Aorta (tissue), 5 donors: ENCODE measurements around the gene IKBIP. TPM values are rescaled to one million over a fixed set of nuclear protein-coding genes. Genes with fewer than 3 reads are reported as not detected.

Experiments
- ATAC-seq: fragments of 200-7000 bp; cut with Tn5 transposase; one replicate; pipeline ENCODE4 v1.9.1; 2022; ENCODE audit warnings: moderate library complexity; ENCODE audit not compliant: low FRiP score
- DNase-seq, 2 donors: peaks; one replicate each; pipeline ENCODE4 v3.0.0-alpha.2; 2020
- H3K27ac ChIP-seq, 2 donors: one replicate each; pipeline ENCODE4 v1.5.1; 2013; ENCODE audit warnings: low read length in 2 of 2, mild to moderate bottlenecking in 2 of 2, moderate library complexity in 2 of 2, control low read depth in 1 of 2, inconsistent platforms in 1 of 2, low read depth in 1 of 2
- H3K27me3 ChIP-seq, 2 donors: one replicate each; pipeline ENCODE4 v1.6.1; 2013; ENCODE audit warnings: control low read depth in 1 of 2, low read length in 1 of 2, mild to moderate bottlenecking in 1 of 2, moderate library complexity in 1 of 2; ENCODE audit not compliant: insufficient read depth in 2 of 2, control insufficient read depth in 1 of 2
- H3K36me3 ChIP-seq, 2 donors: one replicate each; pipeline ENCODE4 v1.6.1; 2013; ENCODE audit warnings: control low read depth in 1 of 2, low read length in 1 of 2, mild to moderate bottlenecking in 1 of 2; ENCODE audit not compliant: insufficient read depth in 2 of 2, control insufficient read depth in 1 of 2
- H3K4me1 ChIP-seq, 2 donors: one replicate each; pipeline ENCODE4 v1.6.1; 2013; ENCODE audit warnings: low read length in 2 of 2, control low read depth in 1 of 2, mild to moderate bottlenecking in 1 of 2, moderate library complexity in 1 of 2; ENCODE audit not compliant: insufficient read depth in 2 of 2, control insufficient read depth in 1 of 2
- H3K4me3 ChIP-seq, 2 donors: one replicate each; pipeline ENCODE4 v1.5.1; 2013; ENCODE audit warnings: low read length in 2 of 2, control low read depth in 1 of 2, mild to moderate bottlenecking in 1 of 2
- H3K9me3 ChIP-seq: one replicate; pipeline ENCODE4 v1.6.1; 2013; ENCODE audit warnings: mild to moderate bottlenecking, low read length; ENCODE audit not compliant: control insufficient read depth
- WGBS, 2 donors: extraction: QIAGEN DNeasy Blood & Tissue Kit; methylation state at CpG; one replicate each; pipeline ENCODE4 v1.1.7; 2013; 5-methylcytosine and 5-hydroxymethylcytosine counted together
- intact Hi-C, 2 donors: fragments of 100-400 bp; cut with DNase I; formaldehyde crosslinking; loops; one replicate each; pipeline versions ENCODE4 v1.14.2 to v1.15.0; 2022
- polyA plus RNA-seq, 2 donors: library from polyadenylated mRNA; stranded (reverse); fragments of 200-250 nt; gene quantifications; one replicate each; pipeline ENCODE4 v1.2.3, GENCODE V29; 2013
- total RNA-seq, 2 donors: library from RNA; stranded (reverse); fragmentation: NEBNext Ultra II Directional; extraction: Animal tissue kit (Norgen Biotek cat#: 25700); gene quantifications; one replicate each; pipeline ENCODE4 v1.2.1, GENCODE V29; 2021
- donor health status: healthy with polysubstance abuse.
- donor health status: Bipolar disorder and iron deficiency.
- donor health status: DM: no; HTN: no; CAD: no.
- donor health status: DM: no; HTN: no; CAD: no.
- donor health status: DM: yes; HTN: yes; CAD: no.

IKBIP gene
- total and polyA plus RNA-seq, 4 donors: 15.5 to 27.3 (median 17.1) TPM

DNA sequence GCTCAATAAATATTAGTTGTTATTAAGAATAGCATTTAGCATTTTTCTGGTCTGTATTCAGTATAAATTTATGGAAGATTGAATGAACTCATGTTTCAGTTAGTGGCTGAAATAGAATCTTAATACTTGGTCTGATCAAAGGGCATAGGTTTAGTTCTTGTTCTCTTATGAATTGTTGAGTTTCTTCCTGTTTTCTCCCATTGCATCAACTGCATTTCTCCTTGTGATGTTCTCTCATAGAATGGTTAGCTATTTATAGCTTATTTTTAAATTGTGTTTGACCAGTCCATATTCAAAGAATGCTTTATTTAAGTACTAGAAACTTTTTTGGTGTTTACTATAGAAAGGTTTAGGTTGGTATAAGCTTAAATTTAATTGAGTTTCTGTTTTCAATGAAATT is 30.3 kb upstream of the IKBIP start:
- Histone ChIP-seq H3K4me1 (no peaks in the 10 kb centered on the region), H3K4me3 (no peak overlapping the region), H3K36me3 (peaks cover 0 to 6% of the 10 kb centered on the region in 2 donors), H3K27ac (no peak overlapping the region), H3K9me3 (no peaks in the 10 kb centered on the region), H3K27me3 (no peaks in the 10 kb centered on the region)
- DNase-seq (no peak), ATAC-seq (no peak)
- intact Hi-C loops: no loop called here

DNA sequence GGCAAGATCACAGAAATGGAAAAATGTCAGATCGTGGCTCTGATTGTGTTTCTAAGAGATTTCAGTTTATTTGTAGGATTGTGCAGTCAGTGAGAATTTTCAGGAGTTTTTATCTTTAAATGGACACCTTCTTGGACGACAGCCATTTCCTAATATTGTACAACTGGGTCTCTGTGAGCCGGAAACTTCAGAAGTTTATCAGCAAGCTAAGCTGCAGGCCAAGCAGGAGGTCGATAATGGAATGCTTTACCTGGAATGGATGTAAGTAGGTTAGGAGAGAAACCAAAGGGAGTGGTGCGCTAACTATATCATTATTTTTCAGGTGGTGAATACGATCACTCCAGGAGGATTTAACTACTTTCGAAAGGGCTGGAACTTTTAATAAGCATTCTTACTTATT is 26.9 kb upstream of the IKBIP start:
- Histone ChIP-seq H3K27me3 (no peaks in the 10 kb centered on the region), H3K36me3 (peaks cover 2 to 4% of the 10 kb centered on the region in 2 donors), H3K9me3 (no peaks in the 10 kb centered on the region), H3K27ac (no peak overlapping the region), H3K4me3 (no peak overlapping the region), H3K4me1 (no peaks in the 10 kb centered on the region)
- 54 to 56% methylated on average over 7 of the region's 7 CpGs for WGBS, 2 donors
- intact Hi-C loops: no loop called here
- ATAC-seq (no peak), DNase-seq (no peak)

DNA sequence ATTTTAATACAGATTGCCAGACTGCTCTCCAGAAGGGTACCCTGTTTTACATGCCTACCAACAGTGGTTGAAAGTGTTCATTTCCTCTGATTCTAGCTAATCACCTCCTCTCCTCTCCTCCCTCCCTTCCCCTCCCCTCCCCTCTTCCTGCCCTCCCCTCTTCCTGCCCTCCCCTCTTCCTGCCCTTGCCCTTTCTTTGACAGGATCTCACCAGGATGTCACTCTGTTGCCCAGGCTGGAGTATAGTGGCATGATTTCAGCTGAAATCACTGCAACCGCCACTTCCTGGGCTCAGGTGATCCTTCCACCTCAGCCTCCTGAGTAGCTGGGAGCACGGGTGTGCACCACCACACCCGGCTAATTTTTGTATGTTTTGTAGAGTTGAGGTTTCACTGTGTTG is 25.2 kb upstream of the IKBIP start:
- intact Hi-C loops: no loop called here
- H3K4me1 ChIP-seq: no peaks in the 10 kb centered on the region
- H3K4me3 ChIP-seq: no peak overlapping the region
- DNase-seq (no peak), ATAC-seq (no peak)
- H3K9me3 ChIP-seq: no peaks in the 10 kb centered on the region
- H3K27ac ChIP-seq: no peak overlapping the region
- H3K36me3 ChIP-seq: peaks cover 2 to 4% of the 10 kb centered on the region in 2 donors
- no peaks in the 10 kb centered on the region for H3K27me3 ChIP-seq
- WGBS, 2 donors: 95 to 100% methylated on average over 3 of the region's 3 CpGs

DNA sequence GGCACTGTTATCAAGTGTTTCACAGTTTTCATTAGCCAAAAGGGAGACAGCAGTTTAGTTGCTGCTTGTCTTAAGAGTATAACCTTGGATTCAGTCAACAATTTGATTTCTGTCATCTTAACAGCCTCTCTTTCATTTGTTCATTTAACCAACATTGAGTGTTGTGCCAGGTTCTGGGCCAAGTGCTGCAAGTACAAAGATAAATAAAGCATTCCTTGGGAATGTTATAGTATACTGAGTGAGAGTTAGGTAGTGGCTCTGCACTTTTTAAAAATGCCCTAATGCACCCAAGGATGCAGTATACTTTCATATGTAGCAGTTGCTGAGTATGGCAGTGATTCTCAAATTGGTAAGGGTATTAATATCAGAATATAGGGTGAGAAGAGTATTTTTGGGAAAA is 15.9 kb upstream of the IKBIP start:
- Histone ChIP-seq H3K27me3 (no peaks in the 10 kb centered on the region), H3K27ac (no peak overlapping the region), H3K36me3 (peaks cover 3% of the 10 kb centered on the region in 2 donors), H3K9me3 (no peaks in the 10 kb centered on the region), H3K4me1 (no peaks in the 10 kb centered on the region), H3K4me3 (no peak overlapping the region)
- ATAC-seq: no peak
- intact Hi-C loops: no loop called here
- DNase-seq: no peak

DNA sequence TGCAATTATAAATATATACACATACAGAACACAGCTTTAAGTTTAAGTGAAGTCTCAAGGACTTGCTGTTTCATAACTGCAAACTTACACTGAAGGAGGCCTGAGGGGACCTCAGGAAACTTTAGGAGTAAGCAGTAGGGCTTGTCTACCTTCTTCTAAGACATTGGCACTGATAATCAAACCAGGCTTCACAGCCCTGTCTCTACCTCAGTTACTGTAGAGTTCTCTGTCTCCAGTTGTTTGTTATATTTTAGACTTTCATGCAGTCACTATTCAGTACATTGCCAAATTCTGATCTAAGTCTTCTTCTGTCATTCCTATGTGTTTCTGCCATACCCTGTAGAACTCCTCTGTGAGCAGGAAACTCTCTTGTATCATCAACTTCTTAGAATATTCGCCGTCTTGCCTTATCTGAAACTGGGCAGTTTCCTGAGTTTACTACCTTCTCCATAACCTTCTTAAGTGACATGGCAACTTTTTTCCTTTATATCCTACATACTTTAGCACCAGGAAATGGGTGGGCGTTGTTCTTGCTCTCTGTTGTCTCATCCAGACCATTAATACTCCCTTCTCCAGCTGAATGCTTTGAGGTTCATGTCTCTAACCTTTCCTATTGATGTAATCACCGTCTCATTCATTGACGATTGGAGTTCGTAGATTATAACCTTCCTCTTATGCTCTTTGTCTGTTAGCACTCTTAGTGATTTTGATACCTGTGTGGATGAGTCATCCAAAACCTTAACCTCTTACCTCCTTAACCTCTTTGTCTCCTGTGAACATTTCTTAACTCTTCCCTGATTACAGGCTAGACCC is 11.9 kb upstream of the IKBIP start:
- no peaks in the 10 kb centered on the region for H3K9me3 ChIP-seq
- DNase-seq (no peak), ATAC-seq (no peak)
- peaks cover 3% of the 10 kb centered on the region in 2 donors for H3K36me3 ChIP-seq
- no peaks in the 10 kb centered on the region for H3K4me1 ChIP-seq
- WGBS, 2 donors: 82 to 87% methylated on average over 6 of the region's 6 CpGs
- H3K27me3 ChIP-seq: no peaks in the 10 kb centered on the region
- H3K4me3 ChIP-seq: no peak overlapping the region
- intact Hi-C loops: loop anchor here in 1 of 2 donors (5.0 kb wide), 1 partner anchor 89 kb away; no protein-coding TSS in a partner anchor
- H3K27ac ChIP-seq: no peak overlapping the region

DNA sequence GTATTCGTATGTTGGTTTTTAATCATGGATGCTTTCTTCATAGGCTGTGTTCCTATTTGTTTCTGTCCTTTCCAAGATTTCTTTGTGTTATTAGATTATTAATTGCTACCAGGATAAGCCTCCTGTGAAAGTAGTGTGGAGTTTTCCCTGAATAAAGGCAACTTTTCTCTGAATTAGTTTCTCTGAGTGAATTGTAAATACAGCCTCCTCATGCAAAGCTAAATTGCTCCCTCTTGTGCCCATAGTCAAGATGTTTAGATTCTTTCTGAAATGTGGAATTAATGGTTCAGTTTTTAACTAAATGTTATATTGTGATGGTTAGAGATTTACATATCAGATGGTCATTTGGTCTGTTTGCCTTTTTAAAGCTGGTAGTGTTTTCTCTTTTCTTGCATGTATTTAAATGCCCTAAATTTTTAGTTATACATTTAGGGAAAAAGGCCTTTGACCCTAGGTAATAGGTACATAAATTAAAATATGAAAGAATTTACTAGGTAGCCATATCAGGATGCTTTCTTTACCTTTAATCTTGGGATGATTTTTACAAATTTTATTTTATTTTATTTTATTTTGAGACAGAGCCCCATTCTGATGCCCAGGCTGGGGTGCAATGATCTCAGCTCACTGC is 9.4 kb upstream of the IKBIP start:
- intact Hi-C loops: loop anchor here in 1 of 2 donors (5.0 kb wide), 1 partner anchor 87 kb away; no protein-coding TSS in a partner anchor
- no peaks in the 10 kb centered on the region for H3K4me1 ChIP-seq
- peaks cover 3 to 6% of the 10 kb centered on the region in 2 donors for H3K36me3 ChIP-seq
- DNase-seq (no peak), ATAC-seq (no peak)
- H3K27ac ChIP-seq: no peak overlapping the region
- H3K9me3 ChIP-seq: no peaks in the 10 kb centered on the region
- H3K27me3 ChIP-seq: no peaks in the 10 kb centered on the region
- WGBS, 2 donors: 61 to 64% methylated on average over 1 of the region's 1 CpG
- no peak overlapping the region for H3K4me3 ChIP-seq

DNA sequence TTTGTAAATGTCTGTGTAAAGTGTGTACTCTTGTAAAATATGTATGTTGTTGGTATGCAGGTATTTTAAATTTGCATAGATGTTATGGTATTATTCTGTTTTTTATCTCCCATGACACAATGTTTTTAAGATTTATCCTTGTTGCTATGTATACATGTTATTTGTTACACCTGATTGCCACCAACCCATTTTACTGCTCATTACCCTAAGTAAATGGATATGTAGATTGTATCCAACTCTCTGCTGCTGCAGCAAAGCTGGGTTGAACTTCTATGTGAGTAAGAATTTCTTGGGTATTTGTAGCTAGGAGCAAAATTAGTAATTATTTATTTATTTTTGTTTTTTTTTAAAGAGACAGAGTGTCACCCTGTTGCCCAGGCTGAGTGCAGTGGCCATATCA is 6.7 kb upstream of the IKBIP start:
- H3K36me3 ChIP-seq: peaks cover 3% of the 10 kb centered on the region in 2 donors

DNA sequence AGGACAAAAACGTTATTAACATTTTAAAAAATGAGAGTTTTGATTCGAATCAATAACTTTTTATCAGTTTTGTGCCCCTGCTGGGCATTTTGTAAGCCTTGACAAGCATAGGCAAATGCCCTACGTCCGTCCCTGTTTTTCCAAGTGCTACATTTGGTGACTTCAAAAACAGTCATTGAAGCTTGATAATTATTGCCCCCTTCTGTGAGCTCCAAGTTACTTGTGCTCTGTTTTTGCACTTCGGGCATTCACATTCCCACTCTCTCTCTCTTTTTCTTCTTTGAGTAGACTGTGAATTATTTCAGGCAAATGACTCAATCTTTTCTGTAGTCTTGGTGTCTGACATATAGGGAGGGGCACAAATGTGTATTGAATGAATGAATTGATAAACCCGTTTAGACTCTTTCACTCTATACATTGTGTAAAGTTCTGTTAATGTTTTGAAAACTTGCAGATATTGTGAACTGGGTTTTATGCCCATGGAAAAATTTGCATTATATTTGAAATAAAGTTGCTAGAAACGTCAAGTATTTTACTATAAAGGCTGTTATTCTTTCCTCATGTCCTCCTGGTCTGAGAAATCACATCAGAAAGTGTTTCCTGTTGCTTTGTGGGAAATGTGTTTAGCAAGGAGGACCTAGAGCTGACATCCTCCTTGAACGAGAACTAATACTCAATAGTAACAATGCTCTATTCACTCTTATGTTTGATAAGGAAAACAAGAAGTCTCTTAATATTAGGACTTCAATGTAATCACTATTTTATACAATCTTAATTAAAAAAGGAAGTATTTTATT is 1.9 kb upstream of the IKBIP start:
- ATAC-seq: no peak
- Histone ChIP-seq H3K4me1 (no peaks in the 10 kb centered on the region), H3K36me3 (peaks cover 3% of the 10 kb centered on the region in 2 donors), H3K27ac (no peak overlapping the region), H3K27me3 (no peaks in the 10 kb centered on the region), H3K9me3 (no peaks in the 10 kb centered on the region), H3K4me3 (peak overlapping the region; percentile 11 to 95)
- WGBS, 2 donors: 2 to 3% methylated on average over 8 of the region's 8 CpGs
- DNase-seq: no peak
- intact Hi-C loops: loop anchor here (10.0 kb wide), 2 partner anchors 52 to 232 kb away; partner anchors contain the start of gene SLC25A3 (in 1 of the 2)

More for the DNA sequence above, 6.7 kb upstream of the IKBIP start:
- intact Hi-C loops: loop anchor here in 1 of 2 donors (5.0 kb wide), 1 partner anchor 84 kb away; no protein-coding TSS in a partner anchor
- ATAC-seq (no peak), DNase-seq (no peak)
- H3K4me1 ChIP-seq: no peaks in the 10 kb centered on the region
- no peaks in the 10 kb centered on the region for H3K27me3 ChIP-seq
- H3K9me3 ChIP-seq: no peaks in the 10 kb centered on the region
- no peak overlapping the region for H3K27ac ChIP-seq
- H3K4me3 ChIP-seq: no peak overlapping the region
